Measurements from ENCODE around the gene CCR6.
"Not testable (repeated sequence)": the region's sequence is repeated elsewhere in the genome, so short reads cannot be mapped to it uniquely, and the experiment has no call there.

The CCR6 gene

GRCh38 chr6:167169867-167170266 is 47.0 kb downstream of the CCR6 start:
- not testable (repeated sequence) for H3K27me3 ChIP-seq (ENCODE audit: insufficient read depth, poor library complexity, severe bottlenecking); H3K4me3 ChIP-seq (ENCODE audit: severe bottlenecking); DNase-seq (ENCODE audit: low spot score); H3K4me1 ChIP-seq (ENCODE audit: insufficient read depth, poor library complexity, severe bottlenecking); H3K9me3 ChIP-seq (ENCODE audit: severe bottlenecking); H3K36me3 ChIP-seq (ENCODE audit: low read depth); H3K27ac ChIP-seq (ENCODE audit: poor library complexity, severe bottlenecking); ATAC-seq (ENCODE audit: low read depth)

GRCh38 chr6:167171300-167171699 is 48.4 kb downstream of the CCR6 start:
- H3K27ac ChIP-seq (ENCODE audit: poor library complexity, severe bottlenecking); H3K9me3 ChIP-seq (ENCODE audit: severe bottlenecking); H3K4me1 ChIP-seq (ENCODE audit: insufficient read depth, poor library complexity, severe bottlenecking); H3K27me3 ChIP-seq (ENCODE audit: insufficient read depth, poor library complexity, severe bottlenecking); H3K36me3 ChIP-seq (ENCODE audit: low read depth); DNase-seq (ENCODE audit: low spot score); H3K4me3 ChIP-seq (ENCODE audit: severe bottlenecking); ATAC-seq (ENCODE audit: low read depth): not testable (repeated sequence)

GRCh38 chr6:167172011-167172410 is 49.1 kb downstream of the CCR6 start:
- ATAC-seq (ENCODE audit: low read depth); H3K36me3 ChIP-seq (ENCODE audit: low read depth); H3K4me1 ChIP-seq (ENCODE audit: insufficient read depth, poor library complexity, severe bottlenecking): not testable (repeated sequence)

GRCh38 chr6:167177271-167177670 is 54.4 kb downstream of the CCR6 start:
- H3K4me1 ChIP-seq (ENCODE audit: insufficient read depth, poor library complexity, severe bottlenecking); DNase-seq (ENCODE audit: low spot score); ATAC-seq (ENCODE audit: low read depth); H3K27me3 ChIP-seq (ENCODE audit: insufficient read depth, poor library complexity, severe bottlenecking); H3K4me3 ChIP-seq (ENCODE audit: severe bottlenecking); H3K36me3 ChIP-seq (ENCODE audit: low read depth); H3K27ac ChIP-seq (ENCODE audit: poor library complexity, severe bottlenecking); H3K9me3 ChIP-seq (ENCODE audit: severe bottlenecking): not testable (repeated sequence)

More at GRCh38 chr6:167172011-167172410, 49.1 kb downstream of the CCR6 start:
- not testable (repeated sequence) for DNase-seq (ENCODE audit: low spot score); H3K27ac ChIP-seq (ENCODE audit: poor library complexity, severe bottlenecking); H3K9me3 ChIP-seq (ENCODE audit: severe bottlenecking); H3K27me3 ChIP-seq (ENCODE audit: insufficient read depth, poor library complexity, severe bottlenecking); H3K4me3 ChIP-seq (ENCODE audit: severe bottlenecking)

GRCh38 chr6:167178896-167179655 is 56.2 kb downstream of the CCR6 start:
- not testable (repeated sequence) for ATAC-seq (ENCODE audit: low read depth)

GRCh38 chr6:167180086-167180485 is 57.2 kb downstream of the CCR6 start:
- H3K4me1 ChIP-seq (ENCODE audit: insufficient read depth, poor library complexity, severe bottlenecking); H3K4me3 ChIP-seq (ENCODE audit: severe bottlenecking); H3K27ac ChIP-seq (ENCODE audit: poor library complexity, severe bottlenecking); H3K27me3 ChIP-seq (ENCODE audit: insufficient read depth, poor library complexity, severe bottlenecking); DNase-seq (ENCODE audit: low spot score); H3K9me3 ChIP-seq (ENCODE audit: severe bottlenecking); H3K36me3 ChIP-seq (ENCODE audit: low read depth); ATAC-seq (ENCODE audit: low read depth): not testable (repeated sequence)

More at GRCh38 chr6:167178896-167179655, 56.2 kb downstream of the CCR6 start:
- not testable (repeated sequence) for DNase-seq (ENCODE audit: low spot score); H3K36me3 ChIP-seq (ENCODE audit: low read depth); H3K9me3 ChIP-seq (ENCODE audit: severe bottlenecking); H3K27ac ChIP-seq (ENCODE audit: poor library complexity, severe bottlenecking); H3K27me3 ChIP-seq (ENCODE audit: insufficient read depth, poor library complexity, severe bottlenecking); H3K4me1 ChIP-seq (ENCODE audit: insufficient read depth, poor library complexity, severe bottlenecking); H3K4me3 ChIP-seq (ENCODE audit: severe bottlenecking)

GRCh38 chr6:167181351-167181750 is 58.5 kb downstream of the CCR6 start:
- H3K4me1 ChIP-seq (ENCODE audit: insufficient read depth, poor library complexity, severe bottlenecking); H3K9me3 ChIP-seq (ENCODE audit: severe bottlenecking); ATAC-seq (ENCODE audit: low read depth); H3K27me3 ChIP-seq (ENCODE audit: insufficient read depth, poor library complexity, severe bottlenecking); H3K36me3 ChIP-seq (ENCODE audit: low read depth); DNase-seq (ENCODE audit: low spot score); H3K27ac ChIP-seq (ENCODE audit: poor library complexity, severe bottlenecking); H3K4me3 ChIP-seq (ENCODE audit: severe bottlenecking): not testable (repeated sequence)

GRCh38 chr6:167182913-167183314 is 60.0 kb downstream of the CCR6 start:
- not testable (repeated sequence) for H3K36me3 ChIP-seq (ENCODE audit: low read depth); H3K27ac ChIP-seq (ENCODE audit: poor library complexity, severe bottlenecking); H3K4me3 ChIP-seq (ENCODE audit: severe bottlenecking); H3K9me3 ChIP-seq (ENCODE audit: severe bottlenecking); DNase-seq (ENCODE audit: low spot score); H3K4me1 ChIP-seq (ENCODE audit: insufficient read depth, poor library complexity, severe bottlenecking); H3K27me3 ChIP-seq (ENCODE audit: insufficient read depth, poor library complexity, severe bottlenecking)
- TF ChIP-seq CTCF (IDR thresholded peaks at IDR 0.05; ENCODE audit: poor library complexity, severe bottlenecking) = peak; percentile 37
- ATAC-seq (ENCODE audit: low read depth) = peak; percentile 82

GRCh38 chr6:167185101-167185500 is 62.2 kb downstream of the CCR6 start:
- ATAC-seq (ENCODE audit: low read depth); H3K36me3 ChIP-seq (ENCODE audit: low read depth); DNase-seq (ENCODE audit: low spot score): not testable (repeated sequence)

GRCh38 chr6:167187275-167187674 is 64.4 kb downstream of the CCR6 start:
- H3K9me3 ChIP-seq (ENCODE audit: severe bottlenecking); H3K36me3 ChIP-seq (ENCODE audit: low read depth); H3K4me1 ChIP-seq (ENCODE audit: insufficient read depth, poor library complexity, severe bottlenecking); H3K27me3 ChIP-seq (ENCODE audit: insufficient read depth, poor library complexity, severe bottlenecking); DNase-seq (ENCODE audit: low spot score); ATAC-seq (ENCODE audit: low read depth); H3K4me3 ChIP-seq (ENCODE audit: severe bottlenecking); H3K27ac ChIP-seq (ENCODE audit: poor library complexity, severe bottlenecking): not testable (repeated sequence)

More at GRCh38 chr6:167185101-167185500, 62.2 kb downstream of the CCR6 start:
- H3K27ac ChIP-seq (ENCODE audit: poor library complexity, severe bottlenecking); H3K4me1 ChIP-seq (ENCODE audit: insufficient read depth, poor library complexity, severe bottlenecking); H3K27me3 ChIP-seq (ENCODE audit: insufficient read depth, poor library complexity, severe bottlenecking); H3K9me3 ChIP-seq (ENCODE audit: severe bottlenecking); H3K4me3 ChIP-seq (ENCODE audit: severe bottlenecking): not testable (repeated sequence)

Data from RWPE2 (cell line).